ENCODE results near the gene ICE1. TPM values are rescaled to one million over a fixed set of nuclear protein-coding genes. Genes with fewer than 3 reads are reported as not detected.

Gene ICE1
- total and polyA plus RNA-seq, 9 of the 15 experiments (the other 6 are each of a cell fraction or from before 2014, with no cell fraction given): 4.9 to 47.4 (median 28.2) TPM

DNA sequence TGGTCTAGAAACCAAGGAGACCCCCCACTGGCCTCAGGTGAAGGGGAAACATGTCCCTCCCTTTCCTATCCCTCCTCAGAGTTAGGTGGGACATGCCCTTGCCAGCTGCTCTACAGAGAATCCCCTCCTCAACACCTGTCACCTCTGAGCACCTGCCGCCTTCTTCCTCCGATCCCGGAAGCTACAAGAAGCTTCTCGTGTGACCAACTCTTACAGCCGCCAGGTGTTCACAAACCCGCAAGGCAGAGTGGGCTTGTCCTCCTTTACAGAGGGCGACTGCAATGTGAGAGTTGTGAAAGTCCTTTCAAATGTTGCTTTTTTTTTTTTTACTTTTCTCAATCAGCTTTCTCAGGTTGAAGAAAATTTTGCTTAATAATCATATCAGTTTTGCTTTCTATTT lies 3.7 kb upstream of the ICE1 start:
- POLR2A ChIA-PET: interaction anchor here (1.0 kb wide), 1 partner anchor 17 kb away, joined by 3 read pairs; no protein-coding TSS in a partner anchor

More for the DNA sequence above, 3.7 kb upstream of the ICE1 start:
- Histone ChIP-seq H3K9me3 (replicated peaks; ENCODE audit: control insufficient read depth, insufficient read depth, low read depth, low read length) (no peaks in the 10 kb centered on the region), H3K4me3 (no peak overlapping the region), H2AFZ (ENCODE audit: low read depth, low read length) (no peak overlapping the region), H3K4me1 (replicated peaks in 1 of 2; ENCODE audit: control insufficient read depth in 2 of 2, insufficient read depth in 2 of 2, low read length in 2 of 2) (peaks cover 16 to 18% of the 10 kb centered on the region in 2 experiments), H3K79me2 (ENCODE audit: control insufficient read depth, insufficient read depth, low read length) (peaks cover 13% of the 10 kb centered on the region), H3K4me2 (ENCODE audit: insufficient read depth, low read length) (no peak overlapping the region), H3K9me1 (ENCODE audit: control insufficient read depth, insufficient read depth, low read length) (peaks cover 1% of the 10 kb centered on the region), H3K27ac (ENCODE audit: extremely low read depth, low read depth, low read length) (no peak overlapping the region), H3K9ac (ENCODE audit: insufficient read depth in 1 of 2, low read depth in 2 of 2, low read length in 2 of 2) (no peak overlapping the region), H4K20me1 (replicated peaks; ENCODE audit: control insufficient read depth, insufficient read depth, low read length) (peaks cover 6% of the 10 kb centered on the region; the same call in 1 of the 2 replicates), H3K36me3 (ENCODE audit: control insufficient read depth, insufficient read depth, low read length) (no peaks in the 10 kb centered on the region), H3K27me3 (ENCODE audit: control insufficient read depth in 2 of 2, insufficient read depth in 2 of 2, low read length in 2 of 2) (peaks cover 0 to 4% of the 10 kb centered on the region in 2 experiments; a peak in 1 of 5 replicates)
- ATAC-seq (no peak), FAIRE-seq (no peak), DNase-seq (ENCODE audit: extremely low read depth in 1 of 4, low spot score in 3 of 4) (no peak)
- TF ChIP-seq PHF20 (IDR thresholded peaks at IDR 0.05; ENCODE audit: partially characterized antibody) (no peak), ZNF316 (IDR thresholded peaks at IDR 0.05) (peak; percentile 50)
- TF ChIP-seq, protein P1, sequence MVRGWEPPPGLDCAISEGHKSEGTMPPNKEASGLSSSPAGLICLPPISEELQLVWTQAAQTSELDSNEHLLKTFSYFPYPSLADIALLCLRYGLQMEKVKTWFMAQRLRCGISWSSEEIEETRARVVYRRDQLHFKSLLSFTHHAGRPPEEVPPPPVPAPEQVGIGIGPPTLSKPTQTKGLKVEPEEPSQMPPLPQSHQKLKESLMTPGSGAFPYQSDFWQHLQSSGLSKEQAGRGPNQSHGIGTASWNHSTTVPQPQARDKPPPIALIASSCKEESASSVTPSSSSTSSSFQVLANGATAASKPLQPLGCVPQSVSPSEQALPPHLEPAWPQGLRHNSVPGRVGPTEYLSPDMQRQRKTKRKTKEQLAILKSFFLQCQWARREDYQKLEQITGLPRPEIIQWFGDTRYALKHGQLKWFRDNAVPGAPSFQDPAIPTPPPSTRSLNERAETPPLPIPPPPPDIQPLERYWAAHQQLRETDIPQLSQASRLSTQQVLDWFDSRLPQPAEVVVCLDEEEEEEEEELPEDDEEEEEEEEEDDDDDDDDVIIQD (CRISPR knock-in tag; IDR thresholded peaks at IDR 0.05): no peak
- no TSS peak for BruUV-seq (replicated peaks)
- CTCF ChIA-PET (ENCODE audit: low intra/inter-chr PET ratio): interaction anchor here (0.8 to 2.2 kb wide), 4 partner anchors 126 to 539 kb away, joined by 3 to 26 read pairs (median 4); no protein-coding TSS in a partner anchor
- WGBS (ENCODE audit: insufficient coverage, low coverage, missing lambda C conversion rate): 79% methylated on average over 7 of the region's 7 CpGs
- intact Hi-C loops (cut with micrococcal nuclease): loop anchor here (1.0 to 5.0 kb wide), 4 partner anchors 126 to 550 kb away; no protein-coding TSS in a partner anchor
- in situ Hi-C loops (cut with MboI): loop anchor here (25.0 kb wide), 1 partner anchor 531 kb away; no protein-coding TSS in a partner anchor

Measured in K562 (cell line).